GM12878 (cell line): ENCODE data around the gene PHOX2A. TPM values are rescaled to one million over a fixed set of nuclear protein-coding genes. Genes with fewer than 3 reads are reported as not detected.

Experiments used
- ATAC-seq: fragments of 200-7000 bp; cut with Tn5 transposase; 3 replicates; pipeline ENCODE4 v1.9.1; 2020; ENCODE audit warnings: mild to moderate bottlenecking, moderate library complexity
- BruUV-seq: library from RNA; stranded (reverse); fragments of 400-500 nt; replicated peaks from 2 replicates; lab custom pipeline; 2021; lab: Mats Ljungman, UMichigan
- CTCF ChIA-PET: fragments of 300-600 bp; sonication (Branson Sonifier 250); formaldehyde crosslinking; extraction: SDS; loops from one replicate; lab custom pipeline; 2021; ENCODE audit warnings: inconsistent platforms; lab: Yijun Ruan, JAX
- POLR2A ChIA-PET: fragments of 350-600 bp; formaldehyde crosslinking; extraction: SDS; loops from one replicate; lab custom pipeline; 2021; ENCODE audit warnings: inconsistent platforms; lab: Charles Lee
- RAD21 ChIA-PET: fragments of 300-600 bp; sonication (Branson Sonifier 250); formaldehyde crosslinking; loops from one replicate; lab custom pipeline; 2023; ENCODE audit warnings: antibody characterized with exemption; ENCODE audit not compliant: unreplicated experiment; lab: Charles Lee
- SMC1A ChIA-PET: fragments of 300-600 bp; sonication (Branson Sonifier 250); formaldehyde crosslinking; loops from one replicate; lab custom pipeline; 2023; ENCODE audit not compliant: unreplicated experiment, uncharacterized antibody; lab: Charles Lee
- DNase-seq: peaks from one replicate; pipeline ENCODE4 v3.0.0-alpha.2; 2011; ENCODE audit warnings: low read depth, low spot score
- FAIRE-seq: peaks from 3 replicates; lab custom pipeline; 2011; peaks lifted over from hg19 to GRCh38; lab: Jason Lieb, UNC
- H2AFZ ChIP-seq: 2 replicates; pipeline ENCODE4 v1.6.0; 2011; ENCODE audit warnings: low read depth, low read length, control low read depth; ENCODE audit not compliant: control insufficient read depth
- H3K27ac ChIP-seq: 2 replicates; pipeline ENCODE4 v1.5.1; 2011; ENCODE audit warnings: control low read depth; ENCODE audit not compliant: control insufficient read depth, insufficient read depth
- H3K27me3 ChIP-seq, 2 experiments: replicated peaks in 1 of 2; 2 replicates each; pipeline versions ENCODE4 v1.6.0 to v1.6.1; 2011; ENCODE audit warnings: low read length in 1 of 2; ENCODE audit not compliant: control insufficient read depth in 2 of 2, insufficient read depth in 2 of 2
- H3K36me3 ChIP-seq, 2 experiments: 2 replicates each; pipeline ENCODE4 v1.5.1; 2011; ENCODE audit warnings: low read length in 1 of 2; ENCODE audit not compliant: control insufficient read depth in 2 of 2, insufficient read depth in 2 of 2
- H3K4me1 ChIP-seq: 2 replicates; pipeline ENCODE4 v1.6.1; 2011; ENCODE audit warnings: mild to moderate bottlenecking, low read length, moderate library complexity, mixed read lengths; ENCODE audit not compliant: control insufficient read depth, insufficient read depth
- H3K4me2 ChIP-seq: 2 replicates; pipeline ENCODE4 v1.6.0; 2011; ENCODE audit warnings: control low read depth; ENCODE audit not compliant: control insufficient read depth, insufficient read depth
- H3K4me3 ChIP-seq: fragments of 200-600 bp; sonication (generic); 2 replicates; pipeline ENCODE4 v1.5.1; 2016
- H3K79me2 ChIP-seq: 2 replicates; pipeline ENCODE4 v1.6.0; 2011; ENCODE audit warnings: low read length; ENCODE audit not compliant: control insufficient read depth, insufficient read depth
- H3K9ac ChIP-seq: 2 replicates; pipeline ENCODE4 v1.8.0; 2011; ENCODE audit warnings: low read length, control low read depth, mixed read lengths; ENCODE audit not compliant: control insufficient read depth, insufficient read depth
- H3K9me3 ChIP-seq: replicated peaks from 3 replicates; pipeline ENCODE4 v1.5.1; 2011; ENCODE audit warnings: mild to moderate bottlenecking, low read length; ENCODE audit not compliant: control insufficient read depth, insufficient read depth
- H4K20me1 ChIP-seq: 2 replicates; pipeline ENCODE4 v1.6.0; 2011; ENCODE audit not compliant: control insufficient read depth, insufficient read depth
- DPF2 ChIP-seq: fragments of 450-650 bp; IDR thresholded peaks from 2 replicates; pipeline ENCODE4 v1.6.1; 2017; ENCODE audit warnings: mild to moderate bottlenecking
- EED ChIP-seq: sonication (generic); IDR thresholded peaks from 2 replicates; pipeline ENCODE4 v1.6.1; 2016; ENCODE audit warnings: antibody characterized with exemption, low read depth
- EGR1 ChIP-seq, 2 experiments: IDR thresholded peaks; 1 replicate in 1 of 2; 2 replicates in 1 of 2; pipeline ENCODE4 v1.6.1; 2011 to 2012; ENCODE audit warnings: low read depth in 2 of 2, low read length in 2 of 2, borderline replicate concordance in 1 of 2, mild to moderate bottlenecking in 1 of 2, moderate library complexity in 1 of 2
- FOS ChIP-seq: IDR thresholded peaks from 3 replicates; pipeline ENCODE4 v1.6.1; 2011; ENCODE audit warnings: borderline replicate concordance; ENCODE audit not compliant: insufficient read length; ENCODE audit errors: extremely low read depth
- HDAC2 ChIP-seq: fragments of 200-600 bp; sonication (generic); IDR thresholded peaks from 2 replicates; pipeline ENCODE4 v1.6.1; 2017
- HDGF ChIP-seq: fragments of 450-650 bp; IDR thresholded peaks from 2 replicates; pipeline ENCODE4 v1.6.1; 2016; ENCODE audit warnings: antibody characterized with exemption
- MTA3 ChIP-seq: IDR thresholded peaks from 2 replicates; pipeline ENCODE4 v1.6.1; 2012; ENCODE audit warnings: low read length, inconsistent platforms, borderline replicate concordance
- MYC ChIP-seq: IDR thresholded peaks from 2 replicates; pipeline ENCODE4 v1.6.1; 2011; ENCODE audit warnings: mild to moderate bottlenecking, low read length, moderate library complexity, inconsistent platforms; ENCODE audit not compliant: insufficient read depth, insufficient replicate concordance, insufficient read length, severe bottlenecking
- SPI1 ChIP-seq: IDR thresholded peaks from 2 replicates; pipeline ENCODE4 v1.6.1; 2011; ENCODE audit warnings: low read depth, mild to moderate bottlenecking, low read length, moderate library complexity, borderline replicate concordance; ENCODE audit not compliant: insufficient read depth
- TBL1XR1 ChIP-seq: IDR thresholded peaks from 2 replicates; pipeline ENCODE4 v1.6.1; 2012; ENCODE audit warnings: low read depth, low read length, improper control_type of control experiment
- WGBS: methylation state at CpG from one replicate; pipeline ENCODE4 v1.1.6; 2016; ENCODE audit warnings: low lambda C conversion rate; ENCODE audit not compliant: insufficient replicate concordance, insufficient coverage; ENCODE audit errors: missing lambda C conversion rate; 5-methylcytosine and 5-hydroxymethylcytosine counted together
- in situ Hi-C: fragments of 300-500 bp; cut with MboI; formaldehyde crosslinking; loops from 9 replicates; pipeline ENCODE4 v1.14.3; 2018; ENCODE audit warnings: mixed read lengths
- intact Hi-C: fragments of 100-400 bp; cut with micrococcal nuclease; formaldehyde crosslinking; loops from one replicate; pipeline ENCODE4 v1.14.2; 2022; ENCODE audit not compliant: unreplicated experiment
- polyA plus RNA-seq, 11 experiments: library from polyadenylated mRNA; depleted of rRNA in 4 of 11; unstranded in 6 of 11; stranded (reverse) in 5 of 11; fragments of >200 nt; fragmentation: Nextera tagmentation in 4 of 11; fragmentation: Illumina TruSeq in 1 of 11; extraction: Ambion mirVana in 4 of 11; extraction: Trizol in 1 of 11; gene quantifications; 1 replicate in 1 of 11; 2 replicates in 10 of 11; pipeline versions ENCODE4 v1.2.1 to v1.2.3, GENCODE V29; 2011 to 2016; ENCODE audit warnings: inconsistent platforms in 2 of 11, missing spikeins in 2 of 11, low read depth in 1 of 11
- total RNA-seq, 4 experiments: library from RNA; depleted of rRNA in 3 of 4; stranded (reverse); fragments of >200 nt in 3 of 4; fragmentation: Illumina TruSeq in 1 of 4; extraction: Trizol in 1 of 4; gene quantifications; 2 replicates each; pipeline versions ENCODE4 v1.2.1 to v1.2.3, GENCODE V29; 2013 to 2021

Gene PHOX2A
- total and polyA plus RNA-seq, 10 of the 15 experiments (the other 5 are each of a cell fraction or from before 2014, with no cell fraction given) = not detected

DNA sequence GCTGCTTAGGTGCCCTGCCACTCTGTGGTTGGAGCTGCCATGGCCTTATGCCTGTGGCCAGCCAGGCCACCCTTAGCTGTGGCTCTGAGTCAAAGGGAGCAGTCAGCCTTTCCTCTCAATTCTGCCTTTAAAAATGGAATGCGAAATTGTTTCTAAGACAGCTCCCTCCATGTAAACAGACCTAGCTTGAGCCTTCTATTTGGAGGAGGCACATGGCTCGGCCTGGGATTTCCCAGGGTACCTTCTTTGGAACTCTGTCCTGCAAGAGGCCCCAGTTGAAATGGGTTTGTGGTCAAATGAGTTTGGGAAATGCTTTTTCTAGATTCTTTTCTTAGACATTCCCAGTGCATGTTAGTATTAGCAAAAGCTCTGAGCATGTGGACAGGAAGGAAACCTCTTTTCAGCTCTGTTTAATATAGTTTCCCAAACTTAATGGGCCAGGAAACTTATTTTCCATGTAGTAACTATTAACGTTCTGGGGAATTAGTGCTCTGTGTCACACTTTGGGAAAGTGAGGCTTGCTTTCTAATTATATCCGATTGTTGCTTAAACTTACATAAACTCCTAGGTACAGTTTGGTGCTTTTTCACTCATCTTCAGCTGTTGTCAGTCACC, 7.8 kb downstream of the PHOX2A start:
- Histone ChIP-seq H3K27ac (no peak overlapping the region), H3K4me2 (no peak overlapping the region), H3K4me3 (no peak overlapping the region), H4K20me1 (no peaks in the 10 kb centered on the region; the same call in 1 of the 2 replicates), H2AFZ (no peak overlapping the region), H3K4me1 (peaks cover 4% of the 10 kb centered on the region), H3K9ac (no peak overlapping the region), H3K9me3 (no peaks in the 10 kb centered on the region), H3K79me2 (no peaks in the 10 kb centered on the region), H3K36me3 (peaks cover 11 to 18% of the 10 kb centered on the region in 2 experiments; a peak in 3 of 4 replicates), H3K27me3 (peaks cover 5 to 11% of the 10 kb centered on the region in 2 experiments; a peak in 3 of 4 replicates)
- ChIA-PET SMC1A (interaction anchor here (0.9 to 1.6 kb wide), 3 partner anchors 11 to 198 kb away, joined by 5 to 6 read pairs (median 6); partner anchors contain the start of genes CLPB and INPPL1), CTCF (interaction anchor here (0.8 to 1.9 kb wide), 5 partner anchors 13 to 198 kb away, joined by 3 to 6 read pairs (median 5); partner anchors contain the start of gene CLPB), POLR2A (interaction anchor here (0.6 to 1.1 kb wide), 2 partner anchors 13 to 120 kb away, joined by 3 to 4 read pairs; no protein-coding TSS in a partner anchor), RAD21 (interaction anchor here (0.9 to 2.0 kb wide), 4 partner anchors 13 to 207 kb away, joined by 3 to 6 read pairs (median 3); no protein-coding TSS in a partner anchor)
- WGBS = 87% methylated on average over 4 of the region's 4 CpGs
- no TSS peak for BruUV-seq
- FAIRE-seq (no peak), DNase-seq (no peak), ATAC-seq (no peak)
- intact Hi-C loops (loop anchor here (5.0 kb wide), 1 partner anchor 176 kb away; no protein-coding TSS in a partner anchor), in situ Hi-C loops (no loop called here)
- TF ChIP-seq MTA3 (no peak), TBL1XR1 (no peak), HDAC2 (no peak), SPI1 (no peak), DPF2 (no peak), MYC (no peak), HDGF (no peak), FOS (no peak), EED (no peak), EGR1 (IDR thresholded peaks at IDR 0.05; ENCODE audit: borderline replicate concordance in 1 of 2, low read depth in 2 of 2, low read length in 2 of 2) (no peak)
